Adipocyte (in vitro differentiated cells): ENCODE results near the gene HOXC5.
"Not testable (repeated sequence)": the region's sequence is repeated elsewhere in the genome, so short reads cannot be mapped to it uniquely, and the experiment has no call there.

ENCODE experiments used
- DNase-seq: peaks from one replicate; pipeline ENCODE4 v3.0.0-alpha.2; 2015; ENCODE audit warnings: low read depth
- H3K27me3 ChIP-seq: replicated peaks from 2 replicates; pipeline ENCODE4 v1.7.0; 2013; ENCODE audit warnings: mild to moderate bottlenecking, low read length, moderate library complexity; ENCODE audit not compliant: control insufficient read depth, insufficient read depth
- H3K36me3 ChIP-seq: 2 replicates; pipeline ENCODE4 v1.7.0; 2013; ENCODE audit warnings: low read length, mild to moderate bottlenecking, moderate library complexity; ENCODE audit not compliant: control insufficient read depth, insufficient read depth, severe bottlenecking
- H3K4me1 ChIP-seq: 2 replicates; pipeline ENCODE4 v1.7.0; 2013; ENCODE audit warnings: mild to moderate bottlenecking, low read length, moderate library complexity; ENCODE audit not compliant: control insufficient read depth, insufficient read depth
- H3K4me3 ChIP-seq: 2 replicates; pipeline ENCODE4 v1.7.0; 2013; ENCODE audit warnings: mild to moderate bottlenecking, low read length, moderate library complexity
- H3K9ac ChIP-seq: 2 replicates; pipeline ENCODE4 v1.7.0; 2013; ENCODE audit warnings: mild to moderate bottlenecking, low read length, moderate library complexity
- H3K9me3 ChIP-seq: 2 replicates; pipeline ENCODE4 v1.7.0; 2013; ENCODE audit warnings: mild to moderate bottlenecking, low read length, moderate library complexity; ENCODE audit not compliant: control insufficient read depth

The HOXC5 gene

GRCh38 chr12:54040148-54040494 lies 7.3 kb downstream of the HOXC5 start:
- H3K4me3 ChIP-seq = peak overlapping the region; percentile 69
- no peaks in the 10 kb centered on the region for H3K27me3 ChIP-seq
- no peaks in the 10 kb centered on the region for H3K9me3 ChIP-seq
- peaks cover 60% of the 10 kb centered on the region for H3K4me1 ChIP-seq
- peak overlapping the region; percentile 66 for H3K9ac ChIP-seq
- DNase-seq = no peak
- no peaks in the 10 kb centered on the region for H3K36me3 ChIP-seq

- no peak for DNase-seq
- Histone ChIP-seq H3K36me3 (no peaks in the 10 kb centered on the region), H3K4me3 (peak overlapping the region; percentile 69), H3K4me1 (peaks cover 55% of the 10 kb centered on the region), H3K9me3 (no peaks in the 10 kb centered on the region), H3K9ac (no peak overlapping the region), H3K27me3 (no peaks in the 10 kb centered on the region)
These were observed 7.8 kb downstream of the HOXC5 start for GRCh38 chr12:54040648-54041047.

GRCh38 chr12:54041097-54041690 lies 8.3 kb downstream of the HOXC5 start:
- no peaks in the 10 kb centered on the region for H3K9me3 ChIP-seq
- no peak overlapping the region for H3K4me3 ChIP-seq
- no peak for DNase-seq
- peaks cover 52% of the 10 kb centered on the region for H3K4me1 ChIP-seq
- H3K9ac ChIP-seq = no peak overlapping the region
- H3K36me3 ChIP-seq = no peaks in the 10 kb centered on the region
- no peaks in the 10 kb centered on the region for H3K27me3 ChIP-seq

- not testable (repeated sequence) for H3K9me3 ChIP-seq, H3K9ac ChIP-seq, H3K4me3 ChIP-seq, DNase-seq, H3K36me3 ChIP-seq, H3K27me3 ChIP-seq
- peaks cover 43% of the 10 kb centered on the region for H3K4me1 ChIP-seq
These were observed 9.2 kb downstream of the HOXC5 start for GRCh38 chr12:54042033-54042432.

- no peaks in the 10 kb centered on the region for H3K9me3 ChIP-seq
- DNase-seq = no peak
- no peaks in the 10 kb centered on the region for H3K27me3 ChIP-seq
- peaks cover 31% of the 10 kb centered on the region for H3K4me1 ChIP-seq
- no peaks in the 10 kb centered on the region for H3K36me3 ChIP-seq
- no peak overlapping the region for H3K9ac ChIP-seq
- H3K4me3 ChIP-seq = no peak overlapping the region
These were observed 10.4 kb downstream of the HOXC5 start for GRCh38 chr12:54042970-54043853.

DNA sequence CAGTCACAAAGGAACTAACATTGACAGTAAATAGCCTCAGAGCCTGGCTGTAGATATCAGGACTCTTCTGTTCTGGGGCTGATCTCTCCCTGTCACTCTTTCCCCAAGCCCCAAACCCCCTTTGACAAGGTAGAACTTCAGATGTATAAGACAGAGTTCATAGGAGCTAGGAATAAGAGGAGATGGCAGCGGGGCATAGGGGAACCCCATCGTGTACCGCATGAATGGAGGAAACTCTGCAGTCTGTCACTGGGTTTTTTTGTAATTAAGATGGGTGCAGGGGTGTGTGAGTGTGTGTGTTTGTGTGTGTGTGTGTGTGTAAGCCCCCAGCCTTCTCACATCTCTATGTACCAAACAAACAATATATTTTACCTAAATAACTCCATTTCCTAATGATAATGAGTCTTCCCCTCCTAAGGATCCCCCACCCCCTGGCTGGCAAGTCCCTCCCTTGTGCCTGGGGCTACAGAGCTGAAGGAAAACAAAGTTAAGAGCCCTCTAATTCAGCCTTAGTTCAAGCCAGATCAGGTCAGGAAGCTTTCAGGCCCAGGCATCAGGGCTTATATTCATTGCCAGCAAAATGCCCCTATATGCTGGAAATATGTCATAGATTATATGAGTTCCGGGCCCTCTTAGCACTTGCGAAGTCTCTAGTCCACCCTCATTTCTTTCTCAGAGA lies 11.7 kb downstream of the HOXC5 start:
- Histone ChIP-seq H3K9me3 (no peaks in the 10 kb centered on the region), H3K36me3 (no peaks in the 10 kb centered on the region), H3K4me1 (peaks cover 21% of the 10 kb centered on the region), H3K9ac (no peak overlapping the region), H3K4me3 (no peak overlapping the region), H3K27me3 (no peaks in the 10 kb centered on the region)
- no peak for DNase-seq

- Histone ChIP-seq H3K9me3 (no peaks in the 10 kb centered on the region), H3K4me1 (peaks cover 21% of the 10 kb centered on the region), H3K27me3 (no peaks in the 10 kb centered on the region), H3K36me3 (no peaks in the 10 kb centered on the region), H3K4me3 (no peak overlapping the region), H3K9ac (no peak overlapping the region)
- no peak for DNase-seq
These were observed 12.6 kb downstream of the HOXC5 start for GRCh38 chr12:54045401-54045800.

- Histone ChIP-seq H3K4me1 (peaks cover 23% of the 10 kb centered on the region), H3K4me3 (no peak overlapping the region), H3K36me3 (no peaks in the 10 kb centered on the region), H3K9me3 (no peaks in the 10 kb centered on the region), H3K9ac (no peak overlapping the region), H3K27me3 (no peaks in the 10 kb centered on the region)
- no peak for DNase-seq
These were observed 13.1 kb downstream of the HOXC5 start for GRCh38 chr12:54045868-54046521.

- H3K27me3 ChIP-seq = no peaks in the 10 kb centered on the region
- H3K4me3 ChIP-seq = no peak overlapping the region
- H3K36me3 ChIP-seq = no peaks in the 10 kb centered on the region
- DNase-seq = no peak
- peaks cover 31% of the 10 kb centered on the region for H3K4me1 ChIP-seq
- no peak overlapping the region for H3K9ac ChIP-seq
- no peaks in the 10 kb centered on the region for H3K9me3 ChIP-seq
These were observed 13.9 kb downstream of the HOXC5 start for GRCh38 chr12:54046809-54047159.

DNA sequence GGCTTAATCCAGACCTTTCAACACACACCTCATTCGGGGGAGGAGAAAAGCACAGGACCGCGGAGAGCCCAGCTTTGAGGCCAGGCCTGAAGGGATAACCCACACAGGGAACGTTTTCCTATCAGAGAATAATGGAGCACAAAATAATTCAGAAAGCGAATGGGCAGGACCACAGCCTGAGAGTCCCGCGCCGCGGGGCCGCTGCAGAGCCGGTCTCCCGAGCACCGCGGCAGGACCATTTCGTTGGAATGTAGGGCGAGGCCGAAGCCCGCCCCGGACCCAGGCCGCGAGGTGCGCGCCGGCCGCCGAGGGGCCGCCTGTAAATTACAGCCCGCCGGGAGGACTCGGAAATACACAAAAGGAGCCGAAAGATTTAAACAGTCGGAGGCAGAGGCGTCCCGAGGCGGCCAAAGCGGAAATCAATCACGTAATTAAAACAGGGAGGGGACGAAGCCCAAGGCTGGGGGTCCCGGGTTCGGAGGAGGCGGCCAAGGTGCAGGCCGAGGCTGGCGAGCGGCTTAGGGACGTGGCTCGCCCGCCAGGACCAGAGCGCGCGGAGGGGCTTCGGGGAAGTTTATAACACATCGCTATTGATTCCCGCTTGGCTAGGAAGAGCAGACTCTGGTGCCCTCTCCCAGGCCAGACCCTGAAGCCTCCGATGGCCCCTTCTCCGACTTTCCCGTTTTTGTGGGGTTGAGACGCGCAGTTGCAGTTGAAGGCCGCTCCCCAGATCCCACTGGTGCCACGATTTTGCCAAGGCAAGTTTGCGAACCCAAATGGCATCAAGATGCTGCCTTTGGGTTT lies 14.5 kb downstream of the HOXC5 start:
- Histone ChIP-seq H3K27me3 (no peaks in the 10 kb centered on the region), H3K36me3 (no peaks in the 10 kb centered on the region), H3K9me3 (no peaks in the 10 kb centered on the region), H3K9ac (no peak overlapping the region), H3K4me3 (no peak overlapping the region), H3K4me1 (peaks cover 36% of the 10 kb centered on the region)
- no peak for DNase-seq
